HG03066 (cell line): Measurements from ENCODE around the gene IL33.

Source experiments
- ATAC-seq: cut with Tn5 transposase; IDR thresholded peaks from one replicate; pipeline ENCODE4 v1.9.1; 2021; ENCODE audit warnings: low read depth; ENCODE audit not compliant: unreplicated experiment

Gene IL33

DNA sequence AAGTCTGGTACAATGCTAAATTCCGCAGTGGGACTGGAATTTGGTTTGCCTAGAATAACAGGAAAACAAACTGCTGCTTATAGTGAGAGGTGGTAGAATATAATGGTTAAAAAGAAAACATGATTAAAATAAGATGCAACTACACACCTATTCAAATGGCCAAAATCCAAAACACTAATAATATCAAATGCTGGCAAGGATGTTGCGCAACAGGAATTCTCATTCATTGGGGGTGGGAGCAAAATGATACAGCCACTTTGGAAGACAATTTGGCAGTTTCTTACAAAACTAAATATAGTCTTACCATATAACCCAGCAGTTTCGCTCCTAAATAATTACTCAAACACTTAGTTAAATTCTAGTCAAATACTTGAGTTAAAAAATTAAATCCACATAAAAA lies 61.8 kb downstream of the IL33 start:
- no peak for ATAC-seq

DNA sequence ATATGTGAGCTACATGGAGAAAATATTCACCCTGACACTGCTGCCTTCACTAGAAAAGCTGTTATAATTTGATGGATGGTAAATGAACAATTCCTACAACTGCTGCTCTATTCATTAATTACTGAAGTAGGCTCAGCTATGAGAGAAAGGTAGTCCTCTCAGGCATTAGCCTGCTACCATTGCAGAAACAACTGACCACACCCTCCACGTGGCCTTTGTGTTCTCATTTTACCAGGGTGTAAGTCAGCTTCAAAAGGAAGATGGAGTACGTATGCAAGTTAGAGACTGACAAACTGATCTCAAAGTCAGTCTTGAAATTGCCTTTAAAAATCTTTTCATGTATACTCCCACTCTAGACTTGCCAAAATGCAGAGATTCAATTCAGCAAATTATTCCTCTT lies 86.3 kb downstream of the IL33 start:
- no peak for ATAC-seq

DNA sequence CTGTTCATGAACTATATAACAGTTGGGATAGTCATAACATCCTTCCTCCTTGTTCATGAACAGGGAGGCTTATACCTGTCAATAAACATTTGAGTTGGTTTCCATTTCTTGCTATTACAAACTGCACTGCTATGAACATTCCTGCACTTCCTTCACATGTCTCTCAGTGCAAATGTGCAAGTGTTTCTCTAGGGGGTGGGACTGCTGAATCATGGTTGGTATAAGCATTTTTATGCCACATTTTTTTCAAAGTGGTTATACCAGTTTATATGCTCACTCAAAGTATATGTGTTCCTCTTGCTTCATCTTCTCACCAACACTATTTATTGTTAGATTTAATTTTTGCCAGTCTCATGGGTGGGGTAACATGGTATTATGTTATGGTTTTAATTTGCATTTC lies 86.8 kb downstream of the IL33 start:
- no peak for ATAC-seq

DNA sequence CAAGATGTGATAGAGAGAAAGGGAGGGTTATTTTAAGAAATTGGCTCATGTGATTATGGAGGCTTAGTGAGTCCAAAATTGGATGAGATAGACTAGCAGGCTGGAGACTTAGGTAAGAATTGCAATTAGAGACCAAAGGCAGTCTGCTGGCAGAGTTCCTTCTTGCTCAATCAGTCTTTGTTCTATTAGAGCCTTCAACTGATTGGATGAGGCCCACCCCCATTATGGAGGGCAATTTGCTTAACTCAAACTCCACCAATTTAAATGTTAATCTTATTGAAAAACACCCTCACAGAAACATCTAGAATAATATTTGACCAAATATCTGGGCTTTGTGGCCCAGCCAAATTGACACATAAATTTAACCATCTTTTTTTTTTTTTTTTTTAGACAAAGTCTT lies 88.6 kb downstream of the IL33 start:
- no peak for ATAC-seq

DNA sequence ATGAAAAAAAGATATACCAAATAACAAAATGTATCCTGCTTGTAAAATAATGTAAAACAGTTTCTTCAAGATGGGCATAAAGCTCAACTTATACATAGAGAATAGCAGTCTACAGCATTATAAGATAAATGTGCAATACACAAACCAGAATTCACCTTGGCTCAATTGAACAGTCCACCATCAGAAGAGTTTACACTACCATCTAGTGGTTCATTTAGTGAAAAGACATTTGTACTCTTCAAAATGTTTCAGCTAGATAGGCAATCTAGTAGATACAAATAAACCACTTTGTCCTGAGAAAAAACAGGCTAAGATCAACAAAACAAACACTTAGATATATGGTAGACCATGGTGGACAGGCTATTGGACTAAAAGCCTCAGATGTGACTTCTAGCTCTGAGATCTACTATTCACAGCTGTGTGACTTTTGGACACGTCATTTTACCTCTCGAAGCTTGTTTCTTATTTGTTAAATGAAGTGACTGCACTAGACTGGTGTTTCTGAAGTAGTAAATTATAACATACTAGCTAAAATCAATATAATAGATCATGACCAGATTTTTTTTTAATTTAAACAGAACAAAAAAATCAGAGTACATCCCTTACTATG lies 90.5 kb downstream of the IL33 start:
- no peak for ATAC-seq
